IMR-90 (cell line): Measurements from ENCODE around the gene ADGRG7. TPM values are rescaled to one million over a fixed set of nuclear protein-coding genes. Genes with fewer than 3 reads are reported as not detected.

Source experiments
- ATAC-seq: fragments of 200-7000 bp; cut with Tn5 transposase; 2 replicates; pipeline ENCODE4 v1.9.1; 2020; ENCODE audit warnings: low read depth, mild to moderate bottlenecking, moderate library complexity
- BruUV-seq: library from RNA; stranded (reverse); fragments of 400-500 nt; replicated peaks from 2 replicates; lab custom pipeline; 2021; lab: Mats Ljungman, UMichigan
- CTCF ChIA-PET: fragments of 300-600 bp; formaldehyde crosslinking; extraction: SDS; loops from one replicate; lab custom pipeline; 2021; ENCODE audit warnings: antibody characterized with exemption; lab: Yijun Ruan, JAX
- POLR2A ChIA-PET: fragments of 300-600 bp; sonication (Branson Sonifier 250); formaldehyde crosslinking; loops from one replicate; lab custom pipeline; 2022; ENCODE audit warnings: antibody characterized with exemption; ENCODE audit not compliant: unreplicated experiment; lab: Charles Lee
- DNase-seq: peaks from one replicate; pipeline ENCODE4 v3.0.0; 2013
- H2AFZ ChIP-seq: replicated peaks from 2 replicates; pipeline ENCODE3; 2013; ENCODE audit warnings: low read length, mild to moderate bottlenecking; ENCODE audit not compliant: poor library complexity
- H2AK5ac ChIP-seq: 2 replicates; pipeline ENCODE4 v1.6.1; 2013; ENCODE audit warnings: low read depth, low read length, inconsistent platforms
- H2AK9ac ChIP-seq: replicated peaks from 2 replicates; pipeline ENCODE3; 2013; ENCODE audit warnings: mild to moderate bottlenecking, low read depth, low read length, moderate library complexity; ENCODE audit not compliant: poor library complexity
- H2BK120ac ChIP-seq: 2 replicates; pipeline ENCODE4 v1.6.1; 2013; ENCODE audit warnings: low read depth, low read length, inconsistent platforms
- H2BK15ac ChIP-seq: 3 replicates; pipeline ENCODE4 v1.6.1; 2013; ENCODE audit warnings: low read depth, low read length, inconsistent platforms
- H2BK20ac ChIP-seq: 2 replicates; pipeline ENCODE4 v1.6.1; 2013; ENCODE audit warnings: low read depth, mild to moderate bottlenecking, inconsistent platforms, low read length, moderate library complexity
- H2BK5ac ChIP-seq: 2 replicates; pipeline ENCODE4 v1.6.1; 2013; ENCODE audit warnings: mild to moderate bottlenecking, low read depth, low read length, inconsistent platforms; ENCODE audit not compliant: poor library complexity, severe bottlenecking
- H3K14ac ChIP-seq: replicated peaks from 2 replicates; pipeline ENCODE4 v1.6.1; 2013; ENCODE audit warnings: low read depth, low read length, inconsistent platforms
- H3K18ac ChIP-seq: 2 replicates; pipeline ENCODE4 v1.6.1; 2013; ENCODE audit warnings: low read depth, low read length, control low read depth
- H3K23ac ChIP-seq: 2 replicates; pipeline ENCODE4 v1.6.1; 2013; ENCODE audit warnings: low read depth, low read length, inconsistent platforms
- H3K27ac ChIP-seq: 2 replicates; pipeline ENCODE4 v1.5.1; 2013; ENCODE audit warnings: mild to moderate bottlenecking, control low read depth, low read length; ENCODE audit not compliant: insufficient read depth
- H3K27me3 ChIP-seq: 2 replicates; pipeline ENCODE4 v1.6.1; 2013; ENCODE audit warnings: low read length; ENCODE audit not compliant: control insufficient read depth, insufficient read depth
- H3K36me3 ChIP-seq: 2 replicates; pipeline ENCODE4 v1.6.1; 2013; ENCODE audit warnings: low read length, mixed read lengths; ENCODE audit not compliant: control insufficient read depth, insufficient read depth
- H3K4ac ChIP-seq: 2 replicates; pipeline ENCODE4 v1.6.1; 2013; ENCODE audit warnings: low read depth, low read length, inconsistent platforms
- H3K4me1 ChIP-seq: 2 replicates; pipeline ENCODE4 v1.6.1; 2013; ENCODE audit warnings: low read length, mixed read lengths; ENCODE audit not compliant: control insufficient read depth, insufficient read depth
- H3K4me2 ChIP-seq: 2 replicates; pipeline ENCODE4 v1.6.1; 2013; ENCODE audit warnings: low read depth, mild to moderate bottlenecking, control low read depth, low read length, moderate library complexity
- H3K4me3 ChIP-seq: 2 replicates; pipeline ENCODE4 v1.5.1; 2013; ENCODE audit warnings: low read depth, mild to moderate bottlenecking, control low read depth, low read length, moderate library complexity; ENCODE audit not compliant: insufficient read depth
- H3K56ac ChIP-seq: 2 replicates; pipeline ENCODE4 v1.6.1; 2013; ENCODE audit warnings: low read length, inconsistent platforms; ENCODE audit not compliant: insufficient read depth; ENCODE audit errors: extremely low read depth
- H3K79me1 ChIP-seq, 2 experiments: 2 replicates each; pipeline ENCODE4 v1.6.1; 2013; ENCODE audit warnings: low read length in 2 of 2, inconsistent platforms in 1 of 2, low read depth in 1 of 2
- H3K9ac ChIP-seq: 2 replicates; pipeline ENCODE4 v1.6.1; 2013; ENCODE audit warnings: low read depth, low read length, control low read depth
- H3K9me1 ChIP-seq: 2 replicates; pipeline ENCODE4 v1.6.1; 2013; ENCODE audit warnings: low read length, inconsistent platforms; ENCODE audit not compliant: insufficient read depth
- H3K9me3 ChIP-seq: 2 replicates; pipeline ENCODE4 v1.6.1; 2013; ENCODE audit warnings: low read length; ENCODE audit not compliant: control insufficient read depth, insufficient read depth
- H4K20me1 ChIP-seq: 2 replicates; pipeline ENCODE4 v1.6.1; 2013; ENCODE audit warnings: low read length, inconsistent platforms; ENCODE audit not compliant: insufficient read depth
- H4K5ac ChIP-seq: 2 replicates; pipeline ENCODE4 v1.6.1; 2013; ENCODE audit warnings: mild to moderate bottlenecking, low read depth, low read length, control low read depth
- H4K8ac ChIP-seq, 2 experiments: 2 replicates each; pipeline ENCODE4 v1.6.1; 2013; ENCODE audit warnings: low read depth in 2 of 2, low read length in 2 of 2, control low read depth in 1 of 2, inconsistent platforms in 1 of 2
- H4K91ac ChIP-seq: 2 replicates; pipeline ENCODE4 v1.6.1; 2013; ENCODE audit warnings: low read depth, low read length, inconsistent platforms; ENCODE audit not compliant: insufficient read depth
- FOS ChIP-seq: fragments of 150-350 bp; IDR thresholded peaks from 2 replicates; pipeline ENCODE4 v1.6.1; 2016; ENCODE audit warnings: low read depth, low read length
- MAFK ChIP-seq: IDR thresholded peaks from 2 replicates; pipeline ENCODE4 v1.6.1; 2012; ENCODE audit warnings: low read depth, low read length, improper control_type of control experiment
- POLR2A ChIP-seq: IDR thresholded peaks from 2 replicates; pipeline ENCODE4 v1.6.1; 2012; ENCODE audit warnings: mild to moderate bottlenecking, low read depth, low read length
- RAD21 ChIP-seq: IDR thresholded peaks from 2 replicates; pipeline ENCODE4 v1.6.1; 2012; ENCODE audit warnings: low read length, improper control_type of control experiment
- USF2 ChIP-seq: fragments of 150-350 bp; IDR thresholded peaks from 2 replicates; pipeline ENCODE4 v1.6.1; 2017; ENCODE audit warnings: mild to moderate bottlenecking, antibody characterized with exemption, low read length, low read depth
- dilution Hi-C: fragments of 300-500 bp; cut with HindIII; formaldehyde crosslinking; loops from one replicate; pipeline ENCODE4 v1.14.3; 2018; ENCODE audit warnings: low sequenced_read_pairs; ENCODE audit not compliant: unreplicated experiment
- in situ Hi-C: fragments of 300-500 bp; cut with MboI; formaldehyde crosslinking; loops from 3 replicates; pipeline ENCODE4 v1.14.3; 2019; ENCODE audit warnings: low sequenced_read_pairs, inconsistent platforms, mixed read lengths
- intact Hi-C: fragments of 100-400 bp; cut with micrococcal nuclease; formaldehyde crosslinking; loops from 2 replicates; pipeline ENCODE4 v1.10.0; 2022
- polyA plus RNA-seq, 3 experiments: library from polyadenylated mRNA; depleted of rRNA; stranded (reverse); fragments of >200 nt; gene quantifications; 2 replicates each; pipeline ENCODE4 v1.2.3, GENCODE V29; 2012; ENCODE audit warnings: low replicate concordance in 1 of 3
- total RNA-seq: library from RNA; depleted of rRNA; stranded (reverse); fragments of >200 nt; gene quantifications from 2 replicates; pipeline ENCODE4 v1.2.3, GENCODE V29; 2012
- TF ChIP-seq, protein P1 (sequence below): conservative IDR thresholded peaks from 2 replicates; pipeline ENCODE4 v1.5.1; 2012; ENCODE audit warnings: mild to moderate bottlenecking, low read depth, low read length, improper control_type of control experiment

The ADGRG7 gene
- total and polyA plus RNA-seq, 2 of the 4 experiments (the other 2 are of a cell fraction), result not detected

GRCh38 chr3:100614941-100615340, 5.5 kb downstream of the ADGRG7 start:
- no TSS peak for BruUV-seq
- no peak overlapping the region for H2BK120ac ChIP-seq
- dilution Hi-C loops, result no loop called here

More at GRCh38 chr3:100614941-100615340, 5.5 kb downstream of the ADGRG7 start:
- H2BK15ac ChIP-seq, result no peak overlapping the region
- no peak overlapping the region for H4K91ac ChIP-seq
- H4K8ac ChIP-seq, result no peak overlapping the region
- no peak overlapping the region for H3K14ac ChIP-seq
- no peaks in the 10 kb centered on the region for H3K9me3 ChIP-seq
- no peak for DNase-seq
- H2AFZ ChIP-seq, result no peak overlapping the region
- no peaks in the 10 kb centered on the region for H3K9me1 ChIP-seq
- POLR2A ChIA-PET, result no interaction called here
- TF ChIP-seq MAFK, result no peak
- TF ChIP-seq POLR2A, result no peak
- no peak for TF ChIP-seq FOS
- TF ChIP-seq USF2, result no peak
- TF ChIP-seq RAD21, result no peak
- TF ChIP-seq, protein P1, sequence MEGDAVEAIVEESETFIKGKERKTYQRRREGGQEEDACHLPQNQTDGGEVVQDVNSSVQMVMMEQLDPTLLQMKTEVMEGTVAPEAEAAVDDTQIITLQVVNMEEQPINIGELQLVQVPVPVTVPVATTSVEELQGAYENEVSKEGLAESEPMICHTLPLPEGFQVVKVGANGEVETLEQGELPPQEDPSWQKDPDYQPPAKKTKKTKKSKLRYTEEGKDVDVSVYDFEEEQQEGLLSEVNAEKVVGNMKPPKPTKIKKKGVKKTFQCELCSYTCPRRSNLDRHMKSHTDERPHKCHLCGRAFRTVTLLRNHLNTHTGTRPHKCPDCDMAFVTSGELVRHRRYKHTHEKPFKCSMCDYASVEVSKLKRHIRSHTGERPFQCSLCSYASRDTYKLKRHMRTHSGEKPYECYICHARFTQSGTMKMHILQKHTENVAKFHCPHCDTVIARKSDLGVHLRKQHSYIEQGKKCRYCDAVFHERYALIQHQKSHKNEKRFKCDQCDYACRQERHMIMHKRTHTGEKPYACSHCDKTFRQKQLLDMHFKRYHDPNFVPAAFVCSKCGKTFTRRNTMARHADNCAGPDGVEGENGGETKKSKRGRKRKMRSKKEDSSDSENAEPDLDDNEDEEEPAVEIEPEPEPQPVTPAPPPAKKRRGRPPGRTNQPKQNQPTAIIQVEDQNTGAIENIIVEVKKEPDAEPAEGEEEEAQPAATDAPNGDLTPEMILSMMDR, result no peak
- H3K4me3 ChIP-seq, result no peak overlapping the region
- H3K4me2 ChIP-seq, result no peak overlapping the region
- H3K9ac ChIP-seq, result no peak overlapping the region
- no peak overlapping the region for H3K56ac ChIP-seq
- H4K5ac ChIP-seq, result no peak overlapping the region
- H3K4ac ChIP-seq, result no peak overlapping the region
- intact Hi-C loops (loop anchor here (10.0 kb wide), 1 partner anchor 250 kb away; no protein-coding TSS in a partner anchor), in situ Hi-C loops (no loop called here)
- ATAC-seq, result no peak
- H3K27ac ChIP-seq, result no peak overlapping the region
- no peak overlapping the region for H3K18ac ChIP-seq
- H2BK20ac ChIP-seq, result no peak overlapping the region
- no peaks in the 10 kb centered on the region for H3K36me3 ChIP-seq
- peaks cover 7% of the 10 kb centered on the region for H3K27me3 ChIP-seq
- H2AK9ac ChIP-seq, result no peak overlapping the region
- CTCF ChIA-PET, result no interaction called here
- no peaks in the 10 kb centered on the region for H4K20me1 ChIP-seq
- no peak overlapping the region for H2AK5ac ChIP-seq
- H3K4me1 ChIP-seq, result no peaks in the 10 kb centered on the region
- no peak overlapping the region for H3K23ac ChIP-seq
- no peak overlapping the region for H2BK5ac ChIP-seq
- no peaks in the 10 kb centered on the region for H3K79me1 ChIP-seq
